ENCODE data around the gene BCL11B. TPM values are rescaled to one million over a fixed set of nuclear protein-coding genes. Genes with fewer than 3 reads are reported as not detected.

BCL11B gene
- total RNA-seq, 2 experiments from 2014 or later: not detected

DNA sequence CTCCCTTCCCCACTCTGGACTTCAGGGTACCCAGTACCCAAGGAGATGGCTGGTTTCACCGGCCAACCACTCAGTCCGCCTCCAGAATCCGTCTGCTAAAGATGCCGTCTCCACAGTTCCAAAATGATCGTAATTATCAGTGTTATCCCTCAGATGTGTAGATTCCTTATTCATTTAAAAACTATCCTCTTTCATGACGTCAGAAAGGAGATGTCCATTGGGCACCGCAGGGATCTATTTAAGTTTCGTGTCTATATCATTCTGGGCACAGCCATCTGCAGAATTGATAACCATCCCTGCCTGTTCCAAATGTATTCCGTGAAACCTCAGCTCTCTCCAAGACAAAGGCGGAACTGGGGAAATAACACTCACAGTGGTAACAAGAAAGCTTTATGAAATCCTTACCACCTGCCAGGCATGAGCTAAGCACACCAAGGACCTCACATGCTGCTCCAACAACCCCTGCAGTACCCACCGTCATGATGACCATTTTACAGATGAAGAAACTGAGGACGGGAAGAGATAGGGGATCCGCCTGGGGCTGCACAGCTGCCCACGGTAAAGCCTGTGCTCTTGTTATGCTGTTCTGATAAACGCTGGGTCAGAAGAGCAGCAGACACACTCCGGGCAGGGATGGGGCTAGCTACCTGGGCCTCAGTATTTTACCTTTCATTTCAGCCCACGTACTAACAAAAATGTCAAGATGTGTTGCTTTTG lies 90.0 kb downstream of the BCL11B start:
- no peak overlapping the region for H3K27ac ChIP-seq (ENCODE audit: low read depth, low read length, poor library complexity, severe bottlenecking)
- BruUV-seq (replicated peaks): no TSS peak
- H3K4me1 ChIP-seq (ENCODE audit: insufficient read depth, low read length, poor library complexity, severe bottlenecking): no peaks in the 10 kb centered on the region
- no peak for TF ChIP-seq CTCF (conservative IDR thresholded peaks at IDR 0.05; ENCODE audit: low read length)
- TF ChIP-seq EZH2phosphoT487 (IDR thresholded peaks at IDR 0.05; ENCODE audit: borderline replicate concordance, low read depth, low read length): no peak
- no peaks in the 10 kb centered on the region for H3K79me2 ChIP-seq (ENCODE audit: insufficient read depth, low read depth, low read length)
- no peak overlapping the region for H3K4me2 ChIP-seq (ENCODE audit: low read length)
- no peak overlapping the region for H3K4me3 ChIP-seq (ENCODE audit: low read depth, low read length, poor library complexity, severe bottlenecking)
- H3K9me2 ChIP-seq (ENCODE audit: insufficient read depth, low read length): no peaks in the 10 kb centered on the region
- no peaks in the 10 kb centered on the region for H3K9me3 ChIP-seq (ENCODE audit: low read length)
- H3K36me3 ChIP-seq (ENCODE audit: insufficient read depth, low read length): no peaks in the 10 kb centered on the region
- H4K20me1 ChIP-seq (ENCODE audit: insufficient read depth, low read length): no peaks in the 10 kb centered on the region
- ChIA-PET CTCF (ENCODE audit: unreplicated experiment) (no interaction called here), POLR2A (no interaction called here)
- intact Hi-C loops (cut with micrococcal nuclease; ENCODE audit: unreplicated experiment): no loop called here
- H2AFZ ChIP-seq (ENCODE audit: low read length): no peak overlapping the region
- DNase-seq (ENCODE audit: low spot score): no peak

DNA sequence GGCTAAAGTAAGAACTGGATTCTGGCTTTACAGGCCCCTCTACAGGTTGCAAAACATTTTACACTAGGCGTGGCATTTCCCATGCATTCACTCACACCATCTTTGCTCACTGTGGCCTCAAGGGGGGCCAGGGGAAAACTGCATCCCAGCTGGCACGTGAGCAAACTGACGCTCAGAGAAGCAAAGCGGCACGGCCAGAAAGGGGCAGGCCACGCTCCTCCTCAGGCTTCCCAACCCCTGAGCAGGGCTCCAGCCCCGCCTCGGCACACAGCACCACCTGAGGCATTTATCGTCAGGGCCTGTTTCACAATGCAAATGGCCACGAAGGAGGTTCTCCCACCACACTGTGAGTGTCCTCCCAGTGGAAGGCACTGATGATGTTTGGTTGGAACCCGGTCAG lies 90.8 kb downstream of the BCL11B start:
- TF ChIP-seq EZH2phosphoT487 (IDR thresholded peaks at IDR 0.05; ENCODE audit: borderline replicate concordance, low read depth, low read length): no peak
- no peak for TF ChIP-seq CTCF (conservative IDR thresholded peaks at IDR 0.05; ENCODE audit: low read length)
- no TSS peak for BruUV-seq (replicated peaks)
- no peaks in the 10 kb centered on the region for H3K79me2 ChIP-seq (ENCODE audit: insufficient read depth, low read depth, low read length)
- no peaks in the 10 kb centered on the region for H4K20me1 ChIP-seq (ENCODE audit: insufficient read depth, low read length)
- intact Hi-C loops (cut with micrococcal nuclease; ENCODE audit: unreplicated experiment): no loop called here
- no peaks in the 10 kb centered on the region for H3K36me3 ChIP-seq (ENCODE audit: insufficient read depth, low read length)
- no peak overlapping the region for H2AFZ ChIP-seq (ENCODE audit: low read length)
- H3K4me2 ChIP-seq (ENCODE audit: low read length): no peak overlapping the region
- H3K4me3 ChIP-seq (ENCODE audit: low read depth, low read length, poor library complexity, severe bottlenecking): no peak overlapping the region
- ChIA-PET CTCF (ENCODE audit: unreplicated experiment) (no interaction called here), POLR2A (no interaction called here)
- no peaks in the 10 kb centered on the region for H3K9me3 ChIP-seq (ENCODE audit: low read length)
- H3K27ac ChIP-seq (ENCODE audit: low read depth, low read length, poor library complexity, severe bottlenecking): no peak overlapping the region
- DNase-seq (ENCODE audit: low spot score): no peak
- H3K9me2 ChIP-seq (ENCODE audit: insufficient read depth, low read length): no peaks in the 10 kb centered on the region
- no peaks in the 10 kb centered on the region for H3K4me1 ChIP-seq (ENCODE audit: insufficient read depth, low read length, poor library complexity, severe bottlenecking)

DNA sequence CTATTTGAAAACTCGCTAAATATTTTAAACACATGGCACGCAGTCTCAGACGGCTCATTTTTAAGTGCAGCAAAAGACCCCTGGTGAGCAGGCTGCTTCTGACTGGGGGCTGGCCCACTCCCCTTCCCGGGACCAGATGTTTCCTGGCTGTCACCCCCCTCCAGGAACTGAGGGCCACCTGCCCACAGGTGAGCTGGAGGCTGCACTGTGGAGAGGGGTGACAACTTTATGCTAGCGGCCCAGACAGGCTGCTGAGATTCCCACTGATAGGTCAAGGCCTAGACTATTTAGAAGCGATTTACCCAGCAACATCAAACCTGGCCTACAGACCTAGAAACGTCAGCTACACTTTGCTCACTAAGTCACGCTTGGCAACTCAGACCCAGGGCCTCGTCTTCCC lies 92.1 kb downstream of the BCL11B start:
- Histone ChIP-seq H3K9me2 (ENCODE audit: insufficient read depth, low read length) (no peaks in the 10 kb centered on the region), H3K36me3 (ENCODE audit: insufficient read depth, low read length) (no peaks in the 10 kb centered on the region), H3K4me3 (ENCODE audit: low read depth, low read length, poor library complexity, severe bottlenecking) (no peak overlapping the region), H2AFZ (ENCODE audit: low read length) (no peak overlapping the region), H3K79me2 (ENCODE audit: insufficient read depth, low read depth, low read length) (no peaks in the 10 kb centered on the region), H3K9me3 (ENCODE audit: low read length) (no peaks in the 10 kb centered on the region), H3K27ac (ENCODE audit: low read depth, low read length, poor library complexity, severe bottlenecking) (no peak overlapping the region), H3K4me2 (ENCODE audit: low read length) (no peak overlapping the region), H4K20me1 (ENCODE audit: insufficient read depth, low read length) (no peaks in the 10 kb centered on the region), H3K4me1 (ENCODE audit: insufficient read depth, low read length, poor library complexity, severe bottlenecking) (no peaks in the 10 kb centered on the region)
- CTCF ChIA-PET (ENCODE audit: unreplicated experiment): interaction anchor here (0.6 kb wide), 1 partner anchor 491 kb away, joined by 3 read pairs; no protein-coding TSS in a partner anchor
- no TSS peak for BruUV-seq (replicated peaks)
- DNase-seq (ENCODE audit: low spot score): no peak
- no peak for TF ChIP-seq EZH2phosphoT487 (IDR thresholded peaks at IDR 0.05; ENCODE audit: borderline replicate concordance, low read depth, low read length)
- TF ChIP-seq CTCF (conservative IDR thresholded peaks at IDR 0.05; ENCODE audit: low read length): no peak
- POLR2A ChIA-PET: no interaction called here
- intact Hi-C loops (cut with micrococcal nuclease; ENCODE audit: unreplicated experiment): no loop called here

Measured in OCI-LY7 (cell line).